K562 (cell line): ENCODE results near the gene NDUFAF3. TPM values are rescaled to one million over a fixed set of nuclear protein-coding genes. Genes with fewer than 3 reads are reported as not detected.

Experiments used
- CHD4 ChIP-seq: fragments of 200-600 bp; sonication (generic); IDR thresholded peaks from 3 replicates; pipeline ENCODE4 v1.6.1; 2012; ENCODE audit warnings: low read depth, mild to moderate bottlenecking, mixed read lengths, low read length, inconsistent platforms; ENCODE audit not compliant: insufficient read depth, insufficient replicate concordance, poor library complexity, severe bottlenecking
- DPF2 ChIP-seq: fragments of 450-650 bp; IDR thresholded peaks from 2 replicates; pipeline ENCODE4 v1.6.1; 2016
- E2F5 ChIP-seq: sonication (generic); formaldehyde crosslinking; IDR thresholded peaks from 2 replicates; pipeline ENCODE4 v1.8.0; 2022; ENCODE audit warnings: mild to moderate bottlenecking, missing genetic modification reagents
- E2F6 ChIP-seq, 2 experiments: IDR thresholded peaks; 2 replicates each; pipeline ENCODE4 v1.6.1; 2011; ENCODE audit warnings: borderline replicate concordance in 1 of 2, control low read depth in 1 of 2, low read depth in 1 of 2, low read length in 1 of 2, mild to moderate bottlenecking in 1 of 2, mixed read lengths in 1 of 2, moderate library complexity in 1 of 2; ENCODE audit not compliant: insufficient read depth in 1 of 2, insufficient read length in 1 of 2, poor library complexity in 1 of 2, severe bottlenecking in 1 of 2; ENCODE audit errors: extremely low read depth in 1 of 2
- EGR1 ChIP-seq: fragments of 450-650 bp; conservative IDR thresholded peaks from 2 replicates; pipeline ENCODE4 v1.6.1; 2017; ENCODE audit warnings: mild to moderate bottlenecking
- GATAD2B ChIP-seq: fragments of 450-650 bp; IDR thresholded peaks from 2 replicates; pipeline ENCODE4 v1.6.1; 2017; ENCODE audit warnings: mild to moderate bottlenecking, borderline replicate concordance
- HNRNPLL ChIP-seq: fragments of 200-400 bp; formaldehyde crosslinking; IDR thresholded peaks from 2 replicates; pipeline ENCODE4 v1.6.1; 2017; ENCODE audit warnings: low read length, low read depth, mild to moderate bottlenecking; ENCODE audit not compliant: poor library complexity, severe bottlenecking
- LCOR ChIP-seq: sonication (generic); formaldehyde crosslinking; IDR thresholded peaks from 2 replicates; pipeline ENCODE4 v1.8.0; 2022; ENCODE audit warnings: mild to moderate bottlenecking, missing genetic modification reagents
- MBD1 ChIP-seq: fragments of 250-450 bp; sonication (Bioruptor Pico); IDR thresholded peaks from 2 replicates; pipeline ENCODE4 v1.8.0; 2022; ENCODE audit warnings: inconsistent platforms
- MEF2A ChIP-seq: IDR thresholded peaks from 2 replicates; pipeline ENCODE4 v1.6.1; 2011; ENCODE audit warnings: low read depth, mild to moderate bottlenecking, low read length, moderate library complexity; ENCODE audit not compliant: control insufficient read depth
- MTA1 ChIP-seq: fragments of 450-650 bp; IDR thresholded peaks from 2 replicates; pipeline ENCODE4 v1.6.1; 2017; ENCODE audit warnings: borderline replicate concordance
- NR2C2 ChIP-seq, 2 experiments: fragments of 200-800 bp in 1 of 2; sonication (Bioruptor generic) in 1 of 2; sonication (generic) in 1 of 2; formaldehyde crosslinking in 1 of 2; IDR thresholded peaks; 2 replicates each; pipeline versions ENCODE4 v1.6.1 to v1.8.0; 2016 to 2022; ENCODE audit warnings: mild to moderate bottlenecking in 1 of 2, missing compliant biosample characterization in 1 of 2, missing genetic modification characterization in 1 of 2, missing genetic modification reagents in 1 of 2
- NR3C1 ChIP-seq: sonication (generic); formaldehyde crosslinking; IDR thresholded peaks from 2 replicates; pipeline ENCODE4 v1.8.1; 2022; ENCODE audit warnings: missing genetic modification reagents
- POLR2AphosphoS2 ChIP-seq: IDR thresholded peaks from 2 replicates; pipeline ENCODE4 v1.6.1; 2012; ENCODE audit warnings: low read length, improper control_type of control experiment
- POLR2B ChIP-seq: fragments of 450-650 bp; IDR thresholded peaks from 2 replicates; pipeline ENCODE4 v1.6.1; 2018; ENCODE audit warnings: low read depth; ENCODE audit not compliant: partially characterized antibody
- TARDBP ChIP-seq: fragments of 450-650 bp; IDR thresholded peaks from 2 replicates; pipeline ENCODE4 v1.6.1; 2016
- TCF7L2 ChIP-seq: fragments of 150-350 bp; IDR thresholded peaks from 2 replicates; pipeline ENCODE4 v1.6.1; 2016; ENCODE audit warnings: low read depth, mild to moderate bottlenecking, low read length, moderate library complexity
- TCFL5 ChIP-seq: fragments of 250-450 bp; sonication (Bioruptor Pico); conservative IDR thresholded peaks from 2 replicates; pipeline ENCODE4 v1.6.1; 2021; ENCODE audit warnings: mild to moderate bottlenecking, moderate library complexity, matching md5 sums
- ZBTB34 ChIP-seq: fragments of 250-450 bp; sonication (Bioruptor Pico); IDR thresholded peaks from 2 replicates; pipeline ENCODE4 v1.8.0; 2021; ENCODE audit warnings: mild to moderate bottlenecking, moderate library complexity
- ZFPM2 ChIP-seq: fragments of 250-450 bp; sonication (Bioruptor Pico); IDR thresholded peaks from 2 replicates; pipeline ENCODE4 v1.5.1; 2022; ENCODE audit warnings: mild to moderate bottlenecking
- ZNF146 ChIP-seq: IDR thresholded peaks from one replicate; pipeline ENCODE4 v1.6.1; 2018; ENCODE audit warnings: missing compliant biosample characterization; ENCODE audit not compliant: unreplicated experiment
- ZNF175 ChIP-seq: fragments of 200-800 bp; sonication (Bioruptor generic); IDR thresholded peaks from 2 replicates; pipeline ENCODE4 v1.6.1; 2016; ENCODE audit warnings: low read depth, mild to moderate bottlenecking, missing genetic modification characterization, missing compliant biosample characterization
- ZNF780A ChIP-seq: fragments of 250-450 bp; sonication (Bioruptor Pico); IDR thresholded peaks from 2 replicates; pipeline ENCODE4 v1.5.0; 2021; ENCODE audit warnings: mild to moderate bottlenecking
- polyA plus RNA-seq, 8 experiments: library from polyadenylated mRNA; depleted of rRNA in 4 of 8; stranded (reverse) in 5 of 8; unstranded in 3 of 8; fragments of >200 nt; fragmentation: Nextera tagmentation in 2 of 8; fragmentation: Illumina TruSeq in 1 of 8; extraction: Ambion mirVana in 2 of 8; extraction: Trizol in 1 of 8; gene quantifications; 2 replicates each; pipeline versions ENCODE4 v1.2.1 to v1.2.3, GENCODE V29; 2011 to 2014; ENCODE audit warnings: inconsistent platforms in 1 of 8, missing spikeins in 1 of 8
- total RNA-seq, 7 experiments: library from RNA; depleted of rRNA in 6 of 7; stranded (reverse); fragments of >200 nt in 6 of 7; fragmentation: Illumina TruSeq in 2 of 7; extraction: Trizol in 2 of 7; gene quantifications; 2 replicates each; pipeline versions ENCODE4 v1.2.1 to v1.2.3, GENCODE V29; 2011 to 2021; ENCODE audit warnings: low replicate concordance in 1 of 7

NDUFAF3 gene
- total and polyA plus RNA-seq, 9 of the 15 experiments (the other 6 are each of a cell fraction or from before 2014, with no cell fraction given): 17.0 to 127 (median 36.3) TPM

GRCh38 chr3:49017971-49018706 lies 3.8 kb upstream of the NDUFAF3 start, which contains the start of gene DALRD3 (continued):
- TF ChIP-seq GATAD2B: no peak
- no peak for TF ChIP-seq MEF2A
- no peak for TF ChIP-seq POLR2B
- peak; percentile 31; the same call in 1 of the 2 replicates for TF ChIP-seq E2F5 (CRISPR knock-in tag)
- no peak for TF ChIP-seq MBD1 (CRISPR knock-in tag)
- peak; percentile 94; the same call in 1 of the 2 replicates for TF ChIP-seq POLR2AphosphoS2
- no peak for TF ChIP-seq ZNF175 (CRISPR knock-in tag)
- no peak for TF ChIP-seq DPF2
- peak; percentile 95 for TF ChIP-seq HNRNPLL
- TF ChIP-seq TCFL5 (CRISPR knock-in tag): no peak
- TF ChIP-seq LCOR (CRISPR knock-in tag): peak; percentile 87
- peak; percentile 79; the same call in 1 of the 2 replicates for TF ChIP-seq MTA1
- TF ChIP-seq ZFPM2: no peak
- TF ChIP-seq ZNF780A (CRISPR knock-in tag): peak; percentile 11; the same call in 1 of the 2 replicates
- TF ChIP-seq CHD4: no peak
- TF ChIP-seq ZBTB34 (CRISPR knock-in tag): no peak
- TF ChIP-seq NR2C2 (CRISPR knock-in tag; IDR thresholded peaks at IDR 0.05): peak; percentile 58
- peak; percentile 45 for TF ChIP-seq NR2C2 (tag; IDR thresholded peaks at IDR 0.05)
- no peak for TF ChIP-seq TCF7L2
- TF ChIP-seq ZNF146 (CRISPR knock-in tag): no peak
- no peak for TF ChIP-seq TARDBP
- TF ChIP-seq NR3C1 (CRISPR knock-in tag): 0 out of 2 replicates have a peak, but pooled peaks have one; percentile 50
- TF ChIP-seq E2F6 (IDR thresholded peaks at IDR 0.05; ENCODE audit: borderline replicate concordance in 1 of 2, extremely low read depth in 1 of 2, insufficient read depth in 1 of 2, insufficient read length in 1 of 2, low read depth in 1 of 2, low read length in 1 of 2, poor library complexity in 1 of 2, severe bottlenecking in 1 of 2): peak in 1 of 2 experiments; percentile 42
- peak; percentile 48; the same call in 1 of the 2 replicates for TF ChIP-seq EGR1
